ENCODE measurements around the gene CRB3.

Gene CRB3

DNA sequence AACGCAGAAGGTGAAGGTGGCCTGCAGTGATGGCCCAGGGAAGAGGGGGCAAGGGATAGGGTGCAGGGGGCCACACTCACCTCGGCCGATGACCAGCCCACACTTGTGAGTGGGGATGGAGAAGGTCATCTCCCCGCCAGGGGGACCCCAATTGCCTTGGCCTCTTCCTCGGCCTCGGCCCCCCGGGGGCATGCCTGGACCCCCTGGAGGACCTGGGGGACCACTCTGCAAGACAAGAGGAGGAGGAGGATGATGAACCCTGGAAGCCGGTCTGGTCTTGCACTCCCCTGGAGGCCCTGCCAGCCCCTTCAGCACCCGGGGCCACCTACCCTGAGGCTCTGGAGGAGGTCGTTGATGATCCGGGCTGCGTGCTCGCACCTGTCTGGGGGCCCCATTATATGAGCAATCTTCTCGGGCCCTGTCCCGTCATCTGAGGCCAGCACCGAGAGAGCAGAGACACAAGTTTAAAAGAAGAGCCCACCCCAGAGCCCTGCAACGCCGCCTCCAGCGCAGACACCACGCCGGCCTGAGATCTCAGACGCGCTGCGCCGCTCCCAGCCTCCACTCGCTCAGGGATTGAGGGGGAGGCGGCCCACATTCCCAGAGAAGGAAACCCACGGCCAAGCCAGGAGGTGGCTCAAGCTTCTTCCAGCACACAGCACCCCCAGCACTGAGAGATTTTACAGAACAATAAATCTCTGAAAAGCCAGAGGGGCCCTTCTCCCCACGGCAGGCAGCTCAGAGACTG is 47.2 kb upstream of the CRB3 start:
- Histone ChIP-seq H3K9ac (ENCODE audit: low read length) (no peak overlapping the region), H3F3A (ENCODE audit: insufficient read depth) (peaks cover 5% of the 10 kb centered on the region; the same call in 1 of the 2 replicates), H2AFZ (ENCODE audit: low read depth, low read length, severe bottlenecking) (no peak overlapping the region), H3K4me3 (ENCODE audit: insufficient read depth, low read length, poor library complexity, severe bottlenecking) (no peak overlapping the region), H3K9me2 (replicated peaks; ENCODE audit: insufficient read depth, low read length) (no peaks in the 10 kb centered on the region), H3K9me3 (ENCODE audit: insufficient read depth, low read length) (no peaks in the 10 kb centered on the region), H3K27ac (ENCODE audit: low read depth, low read length) (no peak overlapping the region), H3K27me3 (ENCODE audit: low read length) (no peaks in the 10 kb centered on the region), H3K36me3 (ENCODE audit: low read length) (peaks cover 3% of the 10 kb centered on the region; the same call in 1 of the 2 replicates), H3K4me2 (ENCODE audit: low read depth, low read length, poor library complexity, severe bottlenecking) (no peak overlapping the region), H4K20me1 (ENCODE audit: low read depth, low read length) (peaks cover 3% of the 10 kb centered on the region; the same call in 1 of the 2 replicates), H3K79me2 (ENCODE audit: insufficient read depth, low read length) (peaks cover 26% of the 10 kb centered on the region)
- TF ChIP-seq, protein P1, sequence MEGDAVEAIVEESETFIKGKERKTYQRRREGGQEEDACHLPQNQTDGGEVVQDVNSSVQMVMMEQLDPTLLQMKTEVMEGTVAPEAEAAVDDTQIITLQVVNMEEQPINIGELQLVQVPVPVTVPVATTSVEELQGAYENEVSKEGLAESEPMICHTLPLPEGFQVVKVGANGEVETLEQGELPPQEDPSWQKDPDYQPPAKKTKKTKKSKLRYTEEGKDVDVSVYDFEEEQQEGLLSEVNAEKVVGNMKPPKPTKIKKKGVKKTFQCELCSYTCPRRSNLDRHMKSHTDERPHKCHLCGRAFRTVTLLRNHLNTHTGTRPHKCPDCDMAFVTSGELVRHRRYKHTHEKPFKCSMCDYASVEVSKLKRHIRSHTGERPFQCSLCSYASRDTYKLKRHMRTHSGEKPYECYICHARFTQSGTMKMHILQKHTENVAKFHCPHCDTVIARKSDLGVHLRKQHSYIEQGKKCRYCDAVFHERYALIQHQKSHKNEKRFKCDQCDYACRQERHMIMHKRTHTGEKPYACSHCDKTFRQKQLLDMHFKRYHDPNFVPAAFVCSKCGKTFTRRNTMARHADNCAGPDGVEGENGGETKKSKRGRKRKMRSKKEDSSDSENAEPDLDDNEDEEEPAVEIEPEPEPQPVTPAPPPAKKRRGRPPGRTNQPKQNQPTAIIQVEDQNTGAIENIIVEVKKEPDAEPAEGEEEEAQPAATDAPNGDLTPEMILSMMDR (IDR thresholded peaks at IDR 0.05; ENCODE audit: insufficient read depth, low read length, poor library complexity, severe bottlenecking) = no peak
- no peak for TF ChIP-seq EZH2phosphoT487 (conservative IDR thresholded peaks at IDR 0.05; ENCODE audit: low read length)

DNA sequence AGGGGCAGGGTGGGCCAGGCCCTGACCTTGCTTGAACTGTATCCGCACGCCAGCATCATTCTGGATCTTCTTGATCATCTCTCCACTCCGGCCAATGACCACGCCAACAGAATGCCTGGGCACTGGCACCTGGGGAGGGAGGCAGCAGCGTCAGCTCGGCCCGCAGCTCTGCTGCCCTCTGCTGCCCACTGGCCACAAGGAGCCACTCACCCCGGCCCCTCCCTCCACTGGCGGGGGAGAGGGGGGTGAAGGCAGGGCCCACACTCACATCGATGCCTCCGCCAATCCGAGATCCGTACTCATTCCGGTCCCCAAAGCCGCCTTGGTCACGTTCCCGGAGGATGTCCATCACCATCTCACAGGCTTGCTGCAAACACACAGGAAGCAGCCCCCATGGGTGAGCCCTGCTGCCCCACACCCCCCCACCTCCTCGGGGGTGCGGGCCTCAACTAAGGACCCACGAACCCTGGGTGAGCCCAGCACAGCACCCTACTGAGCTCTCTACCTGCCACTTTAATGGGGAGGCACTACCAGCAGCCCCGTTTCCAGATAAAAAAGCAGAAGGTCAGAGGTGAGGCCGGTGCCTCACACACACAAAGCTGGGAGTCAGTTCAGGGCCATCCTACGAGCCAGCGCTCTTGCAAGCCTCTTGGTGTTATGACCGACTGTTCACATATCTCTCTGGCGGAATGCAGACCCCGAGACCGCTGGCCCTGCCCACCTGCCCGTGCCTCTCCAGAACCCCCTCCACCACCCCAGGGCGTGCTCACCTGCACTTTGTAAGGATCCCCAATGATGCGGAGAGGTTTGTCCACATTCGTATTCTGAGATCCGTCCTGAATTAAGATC is 46.1 kb upstream of the CRB3 start:
- Histone ChIP-seq H3K9me2 (replicated peaks; ENCODE audit: insufficient read depth, low read length) (no peaks in the 10 kb centered on the region), H3K27ac (ENCODE audit: low read depth, low read length) (no peak overlapping the region), H3K27me3 (ENCODE audit: low read length) (no peaks in the 10 kb centered on the region), H4K20me1 (ENCODE audit: low read depth, low read length) (peaks cover 13% of the 10 kb centered on the region; the same call in 1 of the 2 replicates), H3F3A (ENCODE audit: insufficient read depth) (peaks cover 2% of the 10 kb centered on the region; the same call in 1 of the 2 replicates), H3K4me3 (ENCODE audit: insufficient read depth, low read length, poor library complexity, severe bottlenecking) (no peak overlapping the region), H3K79me2 (ENCODE audit: insufficient read depth, low read length) (peaks cover 37% of the 10 kb centered on the region), H3K4me2 (ENCODE audit: low read depth, low read length, poor library complexity, severe bottlenecking) (no peak overlapping the region), H3K9me3 (ENCODE audit: insufficient read depth, low read length) (no peaks in the 10 kb centered on the region), H2AFZ (ENCODE audit: low read depth, low read length, severe bottlenecking) (no peak overlapping the region), H3K9ac (ENCODE audit: low read length) (no peak overlapping the region), H3K36me3 (ENCODE audit: low read length) (peaks cover 3% of the 10 kb centered on the region; the same call in 1 of the 2 replicates)
- TF ChIP-seq, protein P1 (IDR thresholded peaks at IDR 0.05; ENCODE audit: insufficient read depth, low read length, poor library complexity, severe bottlenecking) = no peak
- no peak for TF ChIP-seq EZH2phosphoT487 (conservative IDR thresholded peaks at IDR 0.05; ENCODE audit: low read length)

GRCh38 chr19:6418562-6418932 is 45.5 kb upstream of the CRB3 start:
- Histone ChIP-seq H3K9ac (ENCODE audit: low read length) (no peak overlapping the region), H3K4me3 (ENCODE audit: insufficient read depth, low read length, poor library complexity, severe bottlenecking) (no peak overlapping the region), H2AFZ (ENCODE audit: low read depth, low read length, severe bottlenecking) (no peak overlapping the region), H3K9me3 (ENCODE audit: insufficient read depth, low read length) (no peaks in the 10 kb centered on the region), H3F3A (ENCODE audit: insufficient read depth) (no peaks in the 10 kb centered on the region; the same call in none of the 2 replicates), H3K9me2 (replicated peaks; ENCODE audit: insufficient read depth, low read length) (no peaks in the 10 kb centered on the region), H4K20me1 (ENCODE audit: low read depth, low read length) (peaks cover 18% of the 10 kb centered on the region; the same call in 1 of the 2 replicates), H3K36me3 (ENCODE audit: low read length) (peaks cover 3% of the 10 kb centered on the region; the same call in 1 of the 2 replicates), H3K27me3 (ENCODE audit: low read length) (no peaks in the 10 kb centered on the region), H3K27ac (ENCODE audit: low read depth, low read length) (no peak overlapping the region), H3K79me2 (ENCODE audit: insufficient read depth, low read length) (peaks cover 43% of the 10 kb centered on the region), H3K4me2 (ENCODE audit: low read depth, low read length, poor library complexity, severe bottlenecking) (no peak overlapping the region)
- TF ChIP-seq, protein P1 (IDR thresholded peaks at IDR 0.05; ENCODE audit: insufficient read depth, low read length, poor library complexity, severe bottlenecking) = no peak
- TF ChIP-seq EZH2phosphoT487 (conservative IDR thresholded peaks at IDR 0.05; ENCODE audit: low read length) = no peak
